Pancreas (tissue), 10 donors: ENCODE results near the gene CCDC69. TPM values are rescaled to one million over a fixed set of nuclear protein-coding genes. Genes with fewer than 3 reads are reported as not detected.
A peak's percentile ranks its signal among the peaks of the same experiment; 100 is the strongest.

ENCODE experiments used
- ATAC-seq, 4 donors: fragments of 200-7000 bp; cut with Tn5 transposase; one replicate each; pipeline versions ENCODE4 v1.8.0 to v1.9.1; 2020; ENCODE audit warnings: mild to moderate bottlenecking in 4 of 4, moderate library complexity in 4 of 4
- DNase-seq, 6 donors: peaks; one replicate each; pipeline ENCODE4 v3.0.0-alpha.2; 2020
- FAIRE-seq: peaks from 2 replicates; lab custom pipeline; 2012; peaks lifted over from hg19 to GRCh38; lab: Jason Lieb, UNC
- H3K27ac ChIP-seq, 4 donors: fragments of 200-600 bp; sonication (generic); 1 replicate in 3 of 4; 2 replicates in 1 of 4; pipeline versions ENCODE4 v1.5.0 to v1.8.0; 2020
- H3K27me3 ChIP-seq, 4 donors: fragments of 200-600 bp; one replicate each; pipeline ENCODE4 v1.8.0; 2021
- H3K36me3 ChIP-seq, 3 donors: fragments of 200-600 bp; sonication (generic) in 1 of 3; one replicate each; pipeline versions ENCODE4 v1.5.0 to v1.8.0; 2020 to 2021
- H3K4me1 ChIP-seq, 3 donors: fragments of 200-600 bp; one replicate each; pipeline ENCODE4 v1.8.0; 2021
- H3K4me3 ChIP-seq, 4 donors: fragments of 200-600 bp; sonication (generic) in 2 of 4; one replicate each; pipeline versions ENCODE4 v1.5.0 to v1.8.0; 2020 to 2021
- H3K9me3 ChIP-seq, 4 donors: fragments of 200-600 bp; one replicate each; pipeline ENCODE4 v1.8.0; 2021
- WGBS, 2 donors: extraction: QIAGEN DNeasy Blood & Tissue Kit; methylation state at CpG; one replicate each; pipeline ENCODE4 v1.1.7; 2013; 5-methylcytosine and 5-hydroxymethylcytosine counted together
- intact Hi-C, 3 donors: fragments of 100-400 bp; cut with DNase I; formaldehyde crosslinking; loops; one replicate each; pipeline versions ENCODE4 v1.11.1 to v1.14.2; 2022
- polyA plus RNA-seq, 2 donors: library from polyadenylated mRNA; stranded (reverse); fragments of 200-250 nt; gene quantifications; one replicate each; pipeline ENCODE4 v1.2.3, GENCODE V29; 2013
- total RNA-seq, 6 donors: library from RNA; stranded (reverse); fragmentation: NEBNext Ultra II Directional in 4 of 6; extraction: Animal tissue kit (Norgen Biotek cat#: 25700) in 4 of 6; gene quantifications; one replicate each; pipeline versions ENCODE4 v1.2.1 to v1.2.4, GENCODE V29; 2021 to 2023
- TF ChIP-seq, protein P1 (sequence below), 4 donors: fragments of 200-600 bp; sonication (generic) in 3 of 4; IDR thresholded peaks; one replicate each; pipeline versions ENCODE4 v1.5.0 to v1.8.0; 2021; ENCODE audit warnings: antibody characterized with exemption in 4 of 4
- donor health status: healthy with polysubstance abuse.
- donor health status: DM: no; HTN: no; CAD: no; lungs with moderate emphysema.
- donor health status: DM: no; HTN: no; CAD: no.
- donor health status: control.
- donor health status: control.
- donor health status: Bipolar disorder and iron deficiency.
- donor health status: DM: yes; HTN: yes; CAD: no.
- donor health status: DM: no; HTN: no; CAD: no.
- donor health status: DM: no; HTN: no; CAD: no.
- donor health status: DM: yes; HTN: yes; CAD: no.

The CCDC69 gene
- total and polyA plus RNA-seq, 8 donors, result 8.1 to 29.4 (median 20.4) TPM

- Histone ChIP-seq H3K27ac (no peak overlapping the region), H3K9me3 (no peaks in the 10 kb centered on the region), H3K4me1 (peaks cover 4 to 24% (median 5%) of the 10 kb centered on the region in 3 donors), H3K36me3 (no peaks in the 10 kb centered on the region), H3K4me3 (no peak overlapping the region), H3K27me3 (no peaks in the 10 kb centered on the region)
- peak in 1 of 6 donors; percentile 4 for DNase-seq
- FAIRE-seq, result no peak
- ATAC-seq, result no peak
- 95 to 98% methylated on average over 4 of the region's 4 CpGs for WGBS, 2 donors
- TF ChIP-seq, protein P1, sequence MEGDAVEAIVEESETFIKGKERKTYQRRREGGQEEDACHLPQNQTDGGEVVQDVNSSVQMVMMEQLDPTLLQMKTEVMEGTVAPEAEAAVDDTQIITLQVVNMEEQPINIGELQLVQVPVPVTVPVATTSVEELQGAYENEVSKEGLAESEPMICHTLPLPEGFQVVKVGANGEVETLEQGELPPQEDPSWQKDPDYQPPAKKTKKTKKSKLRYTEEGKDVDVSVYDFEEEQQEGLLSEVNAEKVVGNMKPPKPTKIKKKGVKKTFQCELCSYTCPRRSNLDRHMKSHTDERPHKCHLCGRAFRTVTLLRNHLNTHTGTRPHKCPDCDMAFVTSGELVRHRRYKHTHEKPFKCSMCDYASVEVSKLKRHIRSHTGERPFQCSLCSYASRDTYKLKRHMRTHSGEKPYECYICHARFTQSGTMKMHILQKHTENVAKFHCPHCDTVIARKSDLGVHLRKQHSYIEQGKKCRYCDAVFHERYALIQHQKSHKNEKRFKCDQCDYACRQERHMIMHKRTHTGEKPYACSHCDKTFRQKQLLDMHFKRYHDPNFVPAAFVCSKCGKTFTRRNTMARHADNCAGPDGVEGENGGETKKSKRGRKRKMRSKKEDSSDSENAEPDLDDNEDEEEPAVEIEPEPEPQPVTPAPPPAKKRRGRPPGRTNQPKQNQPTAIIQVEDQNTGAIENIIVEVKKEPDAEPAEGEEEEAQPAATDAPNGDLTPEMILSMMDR (IDR thresholded peaks at IDR 0.05), result no peak
- intact Hi-C loops, result no loop called here
Observed at GRCh38 chr5:151225071-151225470, 1.2 kb upstream of the CCDC69 start.

- Histone ChIP-seq H3K4me3 (peak overlapping the region in 2 of 4 donors; percentile 61 to 92), H3K27me3 (no peaks in the 10 kb centered on the region), H3K4me1 (peaks cover 4 to 24% (median 5%) of the 10 kb centered on the region in 3 donors), H3K36me3 (no peaks in the 10 kb centered on the region), H3K9me3 (no peaks in the 10 kb centered on the region), H3K27ac (peak overlapping the region in 1 of 4 donors; percentile 86)
- 89 to 90% methylated on average over 6 of the region's 6 CpGs for WGBS, 2 donors
- no peak for FAIRE-seq
- peak in 1 of 6 donors; percentile 3 for DNase-seq
- TF ChIP-seq, protein P1 (IDR thresholded peaks at IDR 0.05), result no peak
- intact Hi-C loops, result no loop called here
- ATAC-seq, result no peak
Observed at GRCh38 chr5:151224372-151224771, 480 bp upstream of the CCDC69 start.

DNA sequence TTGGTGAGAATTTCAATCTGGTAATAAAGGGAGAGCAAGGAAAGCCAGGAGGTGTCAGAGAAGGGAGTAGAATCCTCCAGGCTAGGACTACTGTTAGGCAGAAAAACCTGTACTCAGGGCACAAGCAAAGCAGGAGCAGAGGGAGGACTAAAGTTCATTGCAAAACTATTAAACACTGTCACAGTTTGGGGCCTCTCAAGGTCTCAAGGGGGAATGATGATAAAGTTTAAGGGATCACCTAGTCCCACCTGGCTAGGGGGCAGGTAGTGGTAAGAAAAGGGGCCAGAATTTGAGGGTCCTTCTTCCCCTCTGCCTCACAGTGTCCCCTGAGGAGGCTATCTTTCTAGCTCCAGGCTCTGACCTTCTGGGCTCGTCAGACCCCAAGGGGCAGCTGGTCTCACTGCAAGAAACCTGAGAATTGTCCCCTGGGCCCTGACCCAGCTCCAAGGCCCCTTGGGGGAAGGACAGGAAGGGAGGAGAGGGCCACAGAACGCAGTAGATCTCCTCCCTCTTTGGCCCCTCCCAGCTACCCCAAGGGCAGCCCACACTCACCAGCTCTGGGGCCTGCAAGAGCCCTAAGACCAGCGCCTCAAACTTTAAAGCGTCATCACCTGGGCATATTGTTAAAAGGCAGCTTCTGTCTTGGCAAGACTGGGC lies 974 bp downstream of the CCDC69 start:
- DNase-seq (peak in 5 of 6 donors; percentile 31 to 58 (median 41)), FAIRE-seq (no peak), ATAC-seq (peak; percentile 39 to 64 (median 55))
- WGBS, 2 donors, result 19 to 24% methylated on average over 4 of the region's 4 CpGs
- Histone ChIP-seq H3K27me3 (no peaks in the 10 kb centered on the region), H3K4me1 (peaks cover 4 to 24% (median 5%) of the 10 kb centered on the region in 3 donors), H3K27ac (peak overlapping the region; percentile 59 to 86 (median 72)), H3K9me3 (no peaks in the 10 kb centered on the region), H3K36me3 (no peaks in the 10 kb centered on the region), H3K4me3 (peak overlapping the region; percentile 61 to 97 (median 84))
- intact Hi-C loops, result no loop called here
- TF ChIP-seq, protein P1 (IDR thresholded peaks at IDR 0.05), result no peak

DNA sequence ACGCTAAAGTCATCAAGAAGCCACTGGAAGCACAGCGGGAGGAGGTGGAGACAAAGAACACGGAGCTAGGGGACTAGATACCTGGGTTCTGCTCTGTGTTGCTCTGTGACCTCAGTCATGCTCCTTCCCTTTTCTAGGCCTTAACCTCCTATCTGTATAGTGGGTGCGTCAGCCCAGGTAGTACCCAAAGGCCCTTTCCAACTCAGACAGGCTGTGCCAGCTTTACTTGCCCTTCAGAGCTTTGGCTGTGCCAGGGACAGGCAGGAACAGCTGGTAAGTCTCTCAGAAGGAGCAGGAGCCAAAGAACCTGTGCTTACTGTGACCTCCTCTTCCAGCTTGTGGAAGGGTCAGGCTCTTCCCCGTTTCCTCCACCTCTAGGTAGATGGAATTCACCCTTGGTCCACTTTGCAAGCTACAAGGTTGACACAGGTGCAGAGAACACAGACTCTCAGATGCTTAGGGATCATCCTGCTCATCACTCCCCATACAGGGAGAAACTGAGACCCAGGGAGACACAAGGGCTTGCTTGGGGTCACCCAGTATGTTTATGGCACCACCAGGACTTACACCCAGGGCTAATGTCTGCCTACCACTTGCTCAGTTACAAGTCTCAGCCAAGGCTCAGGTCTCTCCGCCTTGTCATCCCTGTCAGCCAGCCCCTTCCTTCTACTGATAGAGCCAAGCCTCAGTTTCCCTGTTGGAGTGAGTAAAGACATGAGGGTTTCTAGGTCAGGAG lies 1.7 kb downstream of the CCDC69 start:
- TF ChIP-seq, protein P1 (IDR thresholded peaks at IDR 0.05), result no peak
- Histone ChIP-seq H3K27me3 (no peaks in the 10 kb centered on the region), H3K27ac (peak overlapping the region; percentile 59 to 86 (median 72)), H3K9me3 (no peaks in the 10 kb centered on the region), H3K36me3 (no peaks in the 10 kb centered on the region), H3K4me1 (peaks cover 4 to 24% (median 5%) of the 10 kb centered on the region in 3 donors), H3K4me3 (peak overlapping the region in 2 of 4 donors; percentile 61 to 92)
- peak; percentile 75 to 81 (median 75) for ATAC-seq
- no peak for FAIRE-seq
- intact Hi-C loops, result no loop called here
- DNase-seq, result peak in 5 of 6 donors; percentile 63 to 84 (median 79)
- WGBS, 2 donors, result 57 to 60% methylated on average over 6 of the region's 6 CpGs
